Measurements from ENCODE around the gene BRD3OS.

The BRD3OS gene

DNA sequence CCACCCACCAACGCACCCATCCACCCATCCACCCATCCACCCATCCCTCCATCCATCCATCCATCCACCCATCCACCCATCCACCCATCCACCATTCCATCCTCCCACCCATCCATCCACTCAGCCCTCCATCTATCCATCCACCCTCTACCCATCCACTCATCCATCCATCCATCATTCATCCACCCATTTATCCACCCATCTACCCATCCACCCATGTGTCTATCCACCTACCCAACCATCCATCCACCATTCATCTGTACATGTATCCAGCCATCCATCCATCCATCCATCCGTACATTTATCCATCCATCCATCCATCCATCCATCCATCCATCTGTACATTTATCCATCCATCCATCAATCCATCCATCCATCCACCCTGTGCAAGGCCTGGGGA is 22.0 kb upstream of the BRD3OS start:
- in situ Hi-C loops (cut with HindIII; ENCODE audit: low sequenced_read_pairs) = no loop called here

DNA sequence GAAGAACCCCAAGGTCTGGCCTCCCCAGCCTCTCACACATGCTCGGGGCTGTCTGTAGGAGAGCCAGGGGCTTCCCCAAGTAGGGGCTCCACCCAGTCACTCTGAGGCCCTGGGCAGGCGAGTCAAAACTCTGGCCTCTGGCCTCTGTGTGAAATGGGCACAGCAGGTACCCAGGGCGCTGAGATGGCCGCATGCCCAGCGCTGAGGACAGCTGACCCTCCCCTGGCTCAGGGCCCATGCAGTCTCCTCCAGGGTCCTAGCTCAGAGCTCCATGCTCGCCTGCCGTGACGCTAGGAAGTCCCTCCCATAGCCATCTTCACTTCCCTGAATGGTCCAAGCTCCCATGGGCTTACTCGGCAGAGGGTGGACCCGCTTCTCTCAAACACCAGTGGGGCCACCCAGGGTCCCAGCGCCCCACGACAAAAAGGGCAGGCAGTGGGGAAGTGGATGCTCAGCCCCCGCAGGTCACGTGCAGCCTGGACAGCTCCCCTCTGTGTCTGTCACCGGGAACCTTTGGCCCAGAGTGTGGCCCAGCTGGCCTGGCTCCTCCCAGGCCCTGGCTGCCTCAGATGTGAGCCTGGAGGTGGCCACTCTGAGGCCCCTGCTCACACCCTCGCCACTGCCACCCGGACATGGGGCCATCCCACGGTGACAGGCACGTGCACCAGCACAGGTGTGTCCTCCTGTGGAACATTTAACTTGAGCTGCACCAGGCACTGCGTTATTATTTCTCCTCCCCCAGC is 21.0 kb upstream of the BRD3OS start:
- in situ Hi-C loops (cut with HindIII; ENCODE audit: low sequenced_read_pairs) = no loop called here

DNA sequence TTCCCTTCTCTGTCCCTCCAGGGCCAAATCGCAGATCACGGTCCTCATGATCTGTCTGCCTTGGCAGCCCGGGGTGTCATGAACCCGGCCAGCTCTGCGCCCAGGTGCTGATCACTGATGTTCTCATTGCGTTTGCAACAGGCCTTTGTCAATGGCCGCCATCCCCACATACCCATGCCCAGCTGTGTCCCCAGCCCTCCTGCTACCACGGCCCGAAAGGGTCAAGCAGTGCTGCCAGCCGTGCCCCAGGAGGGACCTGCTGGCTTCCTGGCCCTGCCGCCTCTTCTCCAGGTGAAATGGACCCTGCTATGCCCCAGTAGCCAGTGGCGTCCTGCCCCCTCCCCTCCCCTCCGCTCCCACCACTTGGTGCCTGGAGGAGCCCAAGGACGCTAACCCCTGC is 20.4 kb upstream of the BRD3OS start:
- in situ Hi-C loops (cut with HindIII; ENCODE audit: low sequenced_read_pairs) = loop anchor here (5.0 kb wide), 1 partner anchor 103 kb away; no protein-coding TSS in a partner anchor

DNA sequence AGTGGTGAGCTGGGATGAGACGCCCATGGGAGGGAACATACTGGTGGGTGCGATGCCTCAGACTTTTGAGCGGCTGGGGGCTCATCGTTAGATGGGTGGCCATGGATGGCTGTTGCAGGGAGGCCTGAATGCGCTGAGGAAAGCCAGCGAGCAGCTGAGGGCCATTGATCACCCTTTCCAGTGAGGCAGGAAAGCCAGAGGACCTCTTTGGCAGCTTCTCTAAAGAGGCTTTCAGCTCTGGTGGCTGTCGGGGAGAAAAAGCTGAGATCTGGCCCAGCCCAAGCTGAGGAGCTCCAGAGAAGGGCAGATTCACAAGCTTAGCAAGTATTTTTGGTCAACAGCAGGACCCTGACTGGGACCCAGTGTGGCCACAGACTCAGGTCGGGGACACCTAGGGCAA is 19.9 kb upstream of the BRD3OS start:
- in situ Hi-C loops (cut with HindIII; ENCODE audit: low sequenced_read_pairs) = loop anchor here (5.0 kb wide), 1 partner anchor 103 kb away; no protein-coding TSS in a partner anchor

DNA sequence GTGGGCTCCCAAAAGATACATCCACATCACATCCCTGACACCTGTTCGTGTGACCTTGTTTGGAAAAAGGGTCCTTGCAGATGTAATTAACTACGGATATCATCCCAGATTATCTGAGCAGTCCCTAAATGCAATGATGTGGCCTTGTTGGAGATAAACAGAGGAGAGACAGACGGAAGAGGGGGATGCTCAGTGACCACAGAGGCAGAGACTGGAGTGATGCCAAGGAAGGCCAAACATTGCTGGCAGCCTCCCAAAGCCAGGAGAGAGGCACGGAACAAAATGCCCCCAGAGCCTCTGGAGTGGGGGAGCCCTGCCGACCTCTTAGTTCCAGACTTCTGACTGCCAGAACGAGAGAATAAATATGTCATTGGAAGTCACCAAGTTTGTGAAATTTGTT is 18.1 kb upstream of the BRD3OS start:
- in situ Hi-C loops (cut with HindIII; ENCODE audit: low sequenced_read_pairs) = loop anchor here (5.0 kb wide), 1 partner anchor 105 kb away; no protein-coding TSS in a partner anchor

DNA sequence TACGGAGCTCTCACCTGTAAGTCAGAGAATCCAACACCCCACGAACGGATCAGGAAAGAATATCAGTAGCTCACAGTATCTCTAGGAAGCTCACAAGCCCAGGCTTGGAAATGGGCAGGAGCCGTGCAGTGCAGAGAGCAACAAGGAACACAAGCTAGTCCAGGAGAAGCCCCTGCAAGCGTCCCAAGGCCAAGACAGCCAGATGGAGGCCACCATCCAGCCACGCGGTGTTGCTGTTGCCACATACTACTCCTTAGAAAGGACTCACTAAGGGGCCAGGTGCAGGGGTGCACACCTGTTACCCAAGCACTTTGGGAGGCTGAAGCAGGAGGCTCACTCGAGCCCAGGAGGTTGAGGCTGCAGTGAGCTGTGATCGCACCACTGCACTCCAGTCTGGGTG is 17.7 kb upstream of the BRD3OS start:
- in situ Hi-C loops (cut with HindIII; ENCODE audit: low sequenced_read_pairs) = loop anchor here (5.0 kb wide), 1 partner anchor 105 kb away; no protein-coding TSS in a partner anchor

DNA sequence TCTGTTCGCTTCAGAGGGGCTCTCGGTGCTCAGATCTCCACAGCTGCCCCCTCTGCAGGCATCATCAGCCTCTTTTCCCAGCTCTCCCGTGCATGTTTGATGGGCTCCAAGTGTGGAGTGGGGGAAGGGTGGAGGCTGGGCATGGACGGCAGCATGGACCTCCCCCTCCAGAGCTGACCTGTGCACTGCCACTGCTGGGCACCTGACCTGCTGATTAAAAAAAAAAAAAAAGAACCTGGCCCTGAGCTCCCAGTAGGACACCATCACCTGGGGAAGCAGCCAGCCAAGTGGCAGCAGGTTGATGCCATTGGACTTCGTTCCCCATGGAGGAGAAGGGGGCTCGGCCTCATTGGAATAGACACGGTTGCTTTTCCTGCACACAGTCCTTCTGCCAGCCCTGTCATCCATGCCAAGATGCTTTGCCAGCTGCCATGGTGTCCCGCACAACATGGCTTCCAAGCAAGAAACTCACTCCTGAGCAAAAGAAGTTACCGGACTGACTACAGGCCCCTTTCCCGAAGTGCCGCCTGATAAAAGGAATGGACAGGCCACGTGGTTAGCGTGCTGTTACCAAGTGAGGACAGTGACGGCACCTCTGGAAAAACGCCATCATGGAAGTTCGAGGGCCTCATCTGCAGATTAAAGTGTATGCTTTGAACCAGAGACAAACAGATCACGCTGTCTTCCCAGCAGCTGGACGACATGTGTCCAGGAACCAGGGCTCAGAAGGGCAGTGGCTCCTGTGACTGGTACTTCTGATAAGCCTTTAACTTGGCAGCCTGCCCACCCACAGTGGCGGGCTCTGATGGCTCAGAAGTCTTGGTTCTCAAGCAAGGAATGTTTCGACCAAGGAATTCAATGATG is 14.7 kb upstream of the BRD3OS start:
- in situ Hi-C loops (cut with HindIII; ENCODE audit: low sequenced_read_pairs) = no loop called here

DNA sequence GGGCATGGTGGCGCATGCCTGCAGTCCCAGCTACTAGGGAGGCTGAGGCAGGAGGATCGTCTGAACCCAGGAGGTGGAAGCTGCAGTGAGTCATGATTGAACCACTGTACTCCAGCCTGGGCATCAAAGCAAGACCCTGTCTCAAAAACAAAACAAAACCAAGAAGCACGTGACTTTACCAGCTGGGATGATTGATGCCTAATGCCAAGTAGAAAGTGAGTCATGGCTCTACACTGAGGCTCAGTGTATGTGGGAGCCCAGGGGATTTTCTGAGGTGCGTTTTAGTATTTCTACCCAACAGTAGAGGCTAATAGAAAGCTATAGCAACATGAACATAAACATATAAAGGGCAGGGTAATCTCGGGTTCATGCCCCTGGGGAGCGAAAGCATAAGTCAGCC is 13.9 kb upstream of the BRD3OS start:
- in situ Hi-C loops (cut with HindIII; ENCODE audit: low sequenced_read_pairs) = no loop called here

DNA sequence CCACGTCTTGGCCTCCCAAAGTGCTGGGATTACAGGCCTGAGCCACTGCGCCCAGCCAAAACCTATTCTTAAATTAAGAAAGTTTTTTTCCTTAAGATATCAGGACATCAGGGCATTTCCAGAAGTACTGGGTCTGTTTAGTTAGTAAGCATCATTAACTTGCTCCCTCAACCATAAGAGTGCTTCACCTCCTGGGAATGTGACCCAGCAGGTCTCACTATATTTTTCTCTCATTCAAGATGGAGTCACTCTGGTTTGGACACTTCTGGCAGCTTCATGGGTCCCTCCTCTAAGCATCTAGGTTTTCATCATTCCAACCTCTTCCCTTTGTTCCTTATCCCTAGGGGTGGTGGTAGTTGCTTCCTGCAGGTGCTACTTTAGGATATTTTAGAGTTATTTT is 10.3 kb upstream of the BRD3OS start:
- in situ Hi-C loops (cut with HindIII; ENCODE audit: low sequenced_read_pairs) = loop anchor here (5.0 kb wide), 1 partner anchor 37 kb away; no protein-coding TSS in a partner anchor

DNA sequence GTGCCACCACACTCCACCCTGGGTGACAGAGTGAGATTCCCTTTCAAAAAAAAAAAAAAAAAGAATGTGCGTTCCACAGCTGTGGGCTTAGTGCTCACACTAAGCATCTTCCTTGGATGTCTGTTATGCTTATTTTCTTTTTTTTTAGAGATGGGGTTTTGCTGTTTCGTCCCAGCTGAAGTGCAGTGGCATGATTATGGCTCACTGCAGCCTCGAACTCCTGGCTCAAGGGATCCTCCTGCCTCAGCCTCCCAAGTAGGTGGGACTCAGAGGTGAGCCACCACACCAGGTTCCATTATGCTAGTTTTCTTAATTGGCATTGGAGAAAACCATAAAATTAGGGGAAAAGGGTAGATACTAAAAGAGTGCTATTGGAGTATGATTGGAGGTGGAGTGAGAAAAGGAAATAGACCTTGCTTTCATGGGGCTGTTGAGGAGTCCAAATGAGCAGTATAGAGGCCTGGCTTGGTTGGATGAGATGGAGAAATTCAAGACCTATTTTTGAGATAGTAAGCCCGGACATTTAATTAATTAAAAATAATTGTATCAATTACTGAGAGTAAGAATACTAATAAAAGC is 978 bp upstream of the BRD3OS start:
- in situ Hi-C loops (cut with HindIII; ENCODE audit: low sequenced_read_pairs) = no loop called here

DNA sequence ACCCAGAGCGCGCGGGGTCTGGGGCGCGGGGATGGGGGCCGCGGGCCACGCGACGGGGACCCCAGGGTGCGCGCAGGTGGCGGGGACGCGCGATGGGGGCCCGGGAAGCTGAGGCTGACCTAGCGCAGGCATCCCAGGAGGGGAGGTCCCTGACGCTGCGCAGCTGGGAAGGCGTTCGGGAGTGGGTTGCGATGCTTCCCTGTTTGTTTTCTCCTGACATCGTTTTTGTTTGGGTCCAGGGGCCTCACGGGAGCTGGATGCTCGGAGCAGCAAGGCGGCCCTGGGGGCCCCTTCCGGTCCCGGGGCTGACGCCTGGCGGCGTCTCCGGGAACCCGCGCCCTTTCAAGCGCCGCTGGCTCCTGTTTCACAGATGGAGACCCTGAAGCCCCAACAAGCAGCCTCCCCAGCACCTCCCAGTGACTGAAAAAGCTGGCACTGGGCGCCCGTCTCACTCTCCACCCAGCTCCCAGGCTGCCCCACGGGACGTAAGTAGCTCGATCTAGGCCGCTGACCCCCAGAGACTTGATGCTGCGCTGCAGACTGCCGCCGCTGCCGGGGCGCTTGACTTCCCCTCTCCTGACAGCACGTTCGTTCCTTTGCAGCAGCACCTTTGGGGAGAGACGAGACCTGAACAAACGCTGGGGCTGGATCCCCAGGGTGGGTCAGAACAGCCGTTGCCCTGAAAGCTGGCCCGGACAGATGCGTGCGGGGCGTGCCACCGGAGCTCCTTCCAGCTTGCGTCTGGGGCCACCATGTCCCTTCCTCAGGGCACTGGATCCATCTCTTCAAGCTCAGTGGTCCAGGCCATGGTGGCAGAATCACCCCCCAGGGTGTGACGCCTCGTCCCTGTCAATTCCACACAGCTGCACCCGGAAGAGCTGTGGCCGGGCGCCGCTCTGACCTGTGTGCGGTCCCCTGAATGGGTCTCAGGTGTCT is 593 bp downstream of the BRD3OS start:
- in situ Hi-C loops (cut with HindIII; ENCODE audit: low sequenced_read_pairs) = no loop called here

DNA sequence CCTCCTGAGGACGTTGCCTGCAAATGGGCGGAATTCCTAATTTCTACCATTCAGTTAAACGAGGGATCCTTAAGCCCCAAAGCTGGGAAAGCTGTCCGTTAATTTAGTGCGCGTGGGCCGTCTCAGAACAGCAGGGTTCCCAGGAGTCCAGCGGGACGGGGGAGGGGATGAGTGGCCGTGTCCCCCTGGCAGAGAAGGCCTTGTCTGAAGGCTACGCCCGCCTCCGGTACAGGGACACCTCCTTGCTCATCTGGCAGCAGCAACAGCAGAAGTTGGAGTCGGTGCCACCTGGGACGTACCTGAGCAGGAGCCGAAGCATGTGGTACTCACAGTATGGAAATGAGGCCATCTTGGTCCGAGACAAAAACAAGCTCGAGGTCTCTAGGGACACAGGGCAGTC is 1.3 kb downstream of the BRD3OS start:
- in situ Hi-C loops (cut with HindIII; ENCODE audit: low sequenced_read_pairs) = no loop called here

DNA sequence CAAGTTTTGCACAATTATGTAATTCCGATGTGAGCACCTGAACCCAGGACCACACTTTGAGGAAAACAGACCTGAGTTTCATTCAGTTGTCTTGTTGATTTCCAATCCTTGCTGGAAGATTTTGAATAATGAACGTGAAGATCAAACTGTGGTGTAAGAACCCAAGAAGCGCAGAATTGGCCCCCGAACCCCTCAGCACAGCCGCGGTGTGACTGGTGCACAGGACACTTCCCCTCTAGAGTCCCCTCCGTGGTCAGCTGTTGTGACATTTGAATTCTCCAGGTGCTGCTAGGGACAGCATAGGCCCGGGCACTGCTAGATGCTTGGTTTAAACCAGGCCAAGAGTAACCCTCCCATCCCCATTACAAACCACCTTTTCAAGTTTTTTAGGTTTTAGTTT is 1.7 kb downstream of the BRD3OS start:
- in situ Hi-C loops (cut with HindIII; ENCODE audit: low sequenced_read_pairs) = no loop called here

DNA sequence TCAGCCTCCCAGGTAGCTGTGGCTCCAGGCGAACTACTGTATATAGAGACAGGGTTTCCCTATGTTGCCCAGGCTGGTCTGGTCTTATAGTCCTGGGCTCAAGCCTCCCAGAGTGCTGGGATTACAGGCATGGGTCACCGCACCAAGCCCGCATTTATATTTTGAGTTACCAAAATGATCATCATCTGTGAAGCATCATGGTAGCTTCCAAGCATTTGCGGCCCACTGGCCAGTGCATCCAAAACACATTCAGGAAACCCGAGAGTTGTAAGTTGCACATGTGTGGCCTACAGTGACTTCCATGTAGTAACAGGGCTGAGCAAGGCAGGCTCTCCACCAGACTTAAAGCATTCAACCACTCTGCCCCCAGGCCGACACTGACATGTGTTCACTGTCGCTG is 2.3 kb downstream of the BRD3OS start:
- in situ Hi-C loops (cut with HindIII; ENCODE audit: low sequenced_read_pairs) = no loop called here

DNA sequence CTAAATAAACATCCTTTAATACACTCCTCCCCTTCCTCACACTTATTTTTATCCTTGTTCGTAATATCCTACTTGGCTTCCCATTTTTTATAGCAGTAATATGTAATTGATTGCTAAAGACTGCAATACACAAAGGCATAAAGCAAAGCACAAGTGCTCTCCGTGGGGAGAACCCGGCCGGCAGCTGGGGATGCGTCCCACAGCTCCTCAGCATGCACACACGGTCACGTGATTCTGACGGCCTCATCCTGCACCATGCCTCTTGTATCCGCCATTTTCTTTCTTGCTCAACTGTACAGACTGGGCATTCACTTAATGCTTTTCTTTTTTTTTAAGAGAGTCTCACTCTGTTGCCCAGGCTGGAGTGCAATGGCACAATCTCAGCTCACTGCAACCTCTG is 2.8 kb downstream of the BRD3OS start:
- in situ Hi-C loops (cut with HindIII; ENCODE audit: low sequenced_read_pairs) = no loop called here

DNA sequence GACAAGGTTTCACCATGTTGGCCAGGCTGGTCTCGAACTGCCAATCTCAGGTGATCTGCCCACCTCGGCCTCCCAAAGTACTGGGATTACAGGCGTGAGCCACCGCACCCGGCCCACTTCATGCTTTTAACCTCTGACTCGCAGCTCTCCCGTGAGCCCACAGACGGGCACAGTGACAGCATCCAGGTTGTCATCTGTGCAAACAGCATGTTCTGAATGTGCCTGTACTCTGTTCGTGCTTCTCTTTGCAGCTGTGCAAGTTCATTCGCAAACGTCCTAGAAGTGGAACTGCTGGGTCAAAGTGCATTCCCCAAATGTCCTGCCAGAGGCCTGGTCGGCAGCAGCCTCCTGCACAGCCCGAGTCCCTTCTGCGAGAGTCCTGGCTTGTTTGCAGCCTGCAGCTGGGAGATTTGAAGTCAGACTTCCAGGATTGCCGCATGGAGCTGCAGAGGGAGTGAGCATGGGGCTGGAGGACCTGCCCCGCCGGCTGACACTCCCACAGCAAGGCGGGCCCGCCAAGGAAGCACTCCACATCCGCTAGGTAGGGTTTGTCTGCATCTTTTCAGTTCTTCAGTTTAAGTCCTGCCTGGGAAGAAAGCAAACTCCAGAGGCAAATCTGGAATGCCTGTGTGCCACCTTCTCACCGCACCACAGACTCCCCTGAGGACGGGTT is 3.4 kb downstream of the BRD3OS start:
- in situ Hi-C loops (cut with HindIII; ENCODE audit: low sequenced_read_pairs) = no loop called here

DNA sequence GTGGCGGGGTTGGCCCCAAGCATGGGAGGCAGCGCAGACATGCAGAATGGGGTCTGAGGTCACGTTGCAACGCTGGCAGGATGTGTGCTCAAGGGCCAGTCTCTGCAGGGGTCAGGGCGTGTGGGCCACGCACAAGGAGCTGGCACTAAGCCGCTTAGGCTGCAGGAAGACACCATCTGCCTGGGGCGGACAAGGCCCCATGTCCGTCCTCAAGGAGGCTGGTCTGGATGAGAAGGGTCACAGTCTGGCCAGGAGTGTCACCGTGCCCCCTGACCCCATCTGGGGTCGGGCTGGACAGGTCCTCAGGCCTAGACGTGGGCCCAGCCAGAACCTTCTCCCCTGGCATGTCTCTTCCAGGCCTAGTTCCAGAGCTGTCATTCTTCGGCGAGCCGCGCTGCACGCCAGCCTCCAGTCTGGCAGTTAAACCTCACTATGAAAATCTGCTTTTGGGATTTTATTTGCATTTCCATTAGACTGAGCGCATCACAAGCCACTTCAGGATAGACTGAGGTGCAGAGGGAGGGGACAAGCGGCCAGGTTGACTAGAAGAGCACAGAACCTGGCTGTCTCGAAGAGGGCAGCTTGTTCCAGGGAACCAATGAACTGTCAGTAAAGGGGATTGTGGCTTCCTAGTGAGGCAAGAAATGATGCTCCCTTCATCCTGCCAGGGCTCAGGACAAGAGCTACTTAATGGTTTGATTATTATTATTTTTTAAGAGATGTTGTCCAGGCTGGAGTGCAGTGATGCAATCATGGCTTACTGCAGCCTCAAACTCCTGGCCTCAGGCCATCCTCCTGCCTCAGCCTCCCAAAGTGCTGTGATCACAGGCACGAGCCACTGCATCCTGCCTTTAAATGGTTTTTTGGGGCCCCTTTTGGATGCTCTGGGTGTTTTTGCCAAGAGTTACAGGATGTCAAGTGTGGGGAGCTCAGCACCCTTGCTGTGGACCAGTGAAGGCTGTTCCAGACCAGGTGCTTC is 4.3 kb downstream of the BRD3OS start:
- in situ Hi-C loops (cut with HindIII; ENCODE audit: low sequenced_read_pairs) = no loop called here

DNA sequence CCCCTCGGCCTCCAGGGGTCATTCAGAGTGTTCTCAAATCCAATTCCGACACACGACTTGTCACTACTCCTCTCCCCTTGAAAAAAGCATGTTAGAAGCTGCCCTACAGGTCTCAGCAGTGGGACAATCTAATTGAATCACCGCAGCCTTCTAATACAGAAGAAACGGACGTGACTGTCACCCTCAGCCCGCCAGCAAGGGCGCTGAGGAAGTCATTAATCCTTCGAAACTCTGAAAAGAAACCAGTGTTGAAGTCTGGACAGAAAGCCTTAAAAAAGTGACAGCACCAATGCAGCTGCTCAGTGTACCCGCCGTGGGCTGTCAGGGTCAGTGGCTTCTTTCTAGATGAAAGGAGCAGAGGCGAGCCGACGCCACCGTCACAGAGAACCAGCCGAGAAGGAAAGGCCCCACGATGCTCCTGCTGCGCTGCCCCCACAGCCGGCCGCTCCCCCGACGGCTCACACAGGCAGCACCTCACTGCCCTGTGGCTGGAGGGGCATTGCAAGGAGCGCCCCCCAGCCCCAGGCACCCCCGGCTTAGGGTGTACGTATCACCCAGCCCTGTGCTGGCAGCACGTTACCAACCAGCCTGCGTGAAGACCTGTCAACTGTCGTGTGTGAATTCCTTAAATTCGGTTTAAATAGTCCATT is 5.7 kb downstream of the BRD3OS start:
- in situ Hi-C loops (cut with HindIII; ENCODE audit: low sequenced_read_pairs) = no loop called here

All from endothelial cell of hepatic sinusoid (primary cell).